Adrenal gland (tissue), 5 donors: ENCODE results near the gene EOGT.

Experiments
- CTCF ChIP-seq, 6 experiments: fragments of 450-650 bp in 4 of 6; fragments of 200-600 bp in 2 of 6; sonication (generic) in 1 of 6; IDR thresholded peaks; 1 replicate in 5 of 6; 2 replicates in 1 of 6; pipeline versions ENCODE4 v1.5.1 to v1.8.0; 2016 to 2021; ENCODE audit warnings: antibody characterized with exemption in 6 of 6, mild to moderate bottlenecking in 2 of 6, moderate library complexity in 1 of 6
- POLR2A ChIP-seq, 2 donors: fragments of 450-650 bp; IDR thresholded peaks; one replicate each; pipeline ENCODE4 v1.6.1; 2017; ENCODE audit warnings: antibody characterized with exemption in 2 of 2, mild to moderate bottlenecking in 2 of 2, moderate library complexity in 1 of 2
- donor health status: DM: no; HTN: no; CAD: no.

- no peak for TF ChIP-seq CTCF (IDR thresholded peaks at IDR 0.05)
- no peak for TF ChIP-seq POLR2A (IDR thresholded peaks at IDR 0.05)
These were observed 9.3 kb downstream of the EOGT start for GRCh38 chr3:69004138-69004537.
